GM21526 (cell line): ENCODE measurements around the gene ANTXRL.
"Not testable (repeated sequence)": the region's sequence is repeated elsewhere in the genome, so short reads cannot be mapped to it uniquely, and the experiment has no call there.

Experiments used
- ATAC-seq: cut with Tn5 transposase; IDR thresholded peaks from one replicate; pipeline ENCODE4 v1.9.1; 2021; ENCODE audit warnings: moderate library complexity; ENCODE audit not compliant: unreplicated experiment, low FRiP score

The ANTXRL gene

DNA sequence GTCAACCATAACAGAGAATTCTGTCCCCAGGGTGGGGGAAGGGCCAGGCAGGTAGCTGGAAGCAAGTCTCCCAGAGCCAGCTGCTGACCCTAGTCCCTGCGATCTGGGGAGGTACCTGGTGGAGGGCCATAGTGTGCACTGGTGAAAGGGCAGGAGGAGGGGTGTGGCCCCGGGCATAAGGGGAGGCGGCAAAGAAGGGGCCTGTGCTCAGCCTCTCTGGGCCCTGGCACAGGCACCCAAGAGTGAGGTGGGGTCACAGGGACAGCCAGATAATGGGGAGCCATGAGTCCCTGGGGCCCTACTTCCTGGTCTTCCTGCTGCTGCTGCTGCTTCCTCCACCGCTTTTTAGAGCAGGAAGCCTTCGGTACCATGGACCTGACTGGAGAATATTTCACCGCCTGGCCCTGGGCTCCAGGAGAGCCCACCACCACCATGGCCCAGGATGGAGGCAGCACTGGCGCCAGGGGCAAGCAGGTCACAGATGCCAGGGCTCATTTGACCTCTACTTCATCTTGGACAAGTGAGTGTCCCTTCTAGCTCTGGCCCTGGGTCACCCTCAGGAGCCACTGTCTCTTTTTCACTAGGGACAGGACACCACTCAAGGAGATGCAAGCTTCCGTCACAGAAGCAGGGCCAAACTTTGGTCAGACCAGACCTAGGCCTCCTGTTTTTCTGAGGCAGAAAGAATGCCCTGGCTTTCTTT, at the start of gene ANTXRL:
ANTXRL (plus strand) TSS at position 7 of the 703 bp plus-strand sequence; CDS start at position 273, 266 bp downstream.
- no peak for ATAC-seq

GRCh38 chr10:46237815-46238510, 48.8 kb upstream of the ANTXRL start:
- ATAC-seq: no peak

DNA sequence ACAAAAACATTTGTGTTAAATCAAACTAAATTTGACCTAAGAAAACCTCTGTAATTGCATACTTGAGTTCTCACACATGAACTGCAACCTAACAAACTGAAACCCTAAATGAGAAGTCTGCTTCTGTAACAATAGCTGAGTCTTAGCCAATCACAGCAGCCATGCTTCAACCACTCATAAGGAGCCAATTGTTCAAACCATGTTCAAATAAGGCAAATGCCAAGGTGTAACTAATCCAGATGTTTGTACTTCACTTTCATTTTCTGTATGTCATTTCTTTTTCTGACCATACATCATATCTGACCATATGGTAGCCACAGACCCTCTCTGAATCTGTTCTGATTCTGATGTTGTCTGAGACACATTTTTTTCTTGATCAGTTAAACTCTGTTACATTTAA, 47.5 kb upstream of the ANTXRL start:
- peak; percentile 76 for ATAC-seq

DNA sequence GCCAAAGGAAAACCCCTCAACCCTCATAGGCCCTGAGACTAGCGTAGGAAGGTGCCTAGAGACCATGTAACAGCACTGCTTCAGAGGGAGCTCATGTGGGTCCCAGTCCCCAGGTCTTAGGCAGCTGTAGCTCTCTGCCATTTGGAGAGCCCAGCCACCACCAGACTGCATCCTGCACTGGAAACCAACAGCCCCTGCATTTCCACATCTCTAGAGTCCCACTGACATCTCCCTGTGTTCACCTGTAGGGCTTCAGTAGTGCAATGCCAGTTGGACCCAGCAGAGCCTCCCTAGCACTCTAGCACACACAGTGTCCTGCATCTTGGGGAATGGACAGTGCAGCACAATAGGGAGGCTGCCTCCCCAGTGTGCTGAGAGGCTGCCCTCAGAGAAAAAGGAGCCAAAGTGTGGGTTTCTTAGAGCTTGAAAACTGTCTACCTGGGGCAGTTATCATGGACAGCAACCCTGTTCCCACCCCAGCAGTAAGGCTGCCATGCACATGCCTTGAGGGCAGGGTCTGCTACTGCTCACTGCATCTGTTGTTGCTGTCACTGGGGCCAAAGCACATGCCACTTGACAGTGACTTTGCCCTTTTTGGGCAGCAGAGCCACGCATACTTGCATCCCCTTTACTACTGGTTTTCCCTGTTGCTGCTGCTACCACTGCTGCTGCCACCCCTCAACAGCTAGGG, 46.7 kb upstream of the ANTXRL start:
- ATAC-seq: no peak

DNA sequence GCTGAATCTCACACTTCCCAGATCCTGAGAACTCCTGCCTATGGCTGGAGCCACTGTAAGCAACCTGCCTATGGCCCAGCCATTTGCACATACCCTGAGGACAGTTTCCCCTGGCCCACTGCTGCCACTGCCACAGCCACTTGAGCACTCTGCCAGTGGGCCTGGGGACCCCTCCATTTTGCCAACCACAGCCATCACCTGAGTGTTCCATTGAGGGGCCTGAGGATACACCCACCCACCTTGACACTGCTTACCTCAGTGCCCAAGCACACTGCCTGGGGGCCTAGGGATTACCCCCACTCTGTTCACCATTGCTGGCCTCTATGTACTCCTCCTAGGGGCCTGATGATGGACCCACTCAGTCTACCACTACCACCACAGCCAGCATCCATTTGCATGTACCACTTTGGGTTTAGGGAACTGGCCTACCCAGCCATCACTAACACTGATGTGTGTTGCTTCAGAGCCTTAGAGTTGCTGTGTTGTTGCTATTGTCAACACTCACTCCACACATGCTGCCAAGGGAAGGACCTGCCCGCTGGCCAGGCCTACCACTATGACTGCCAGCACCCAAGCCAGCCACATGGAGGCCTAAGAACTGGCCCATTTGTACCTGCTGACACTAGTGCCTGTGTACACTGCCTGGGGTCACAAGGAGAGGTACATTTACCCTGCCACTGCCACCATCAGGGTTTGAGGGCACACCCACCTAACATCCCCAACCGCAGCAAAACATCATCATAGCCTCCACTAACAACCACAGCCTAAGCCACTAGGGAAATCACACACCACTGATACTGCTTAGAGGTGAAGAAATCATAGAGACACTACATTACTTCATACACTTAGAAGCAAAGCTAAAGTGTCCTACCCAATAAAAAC, 45.9 kb upstream of the ANTXRL start:
- no peak for ATAC-seq

DNA sequence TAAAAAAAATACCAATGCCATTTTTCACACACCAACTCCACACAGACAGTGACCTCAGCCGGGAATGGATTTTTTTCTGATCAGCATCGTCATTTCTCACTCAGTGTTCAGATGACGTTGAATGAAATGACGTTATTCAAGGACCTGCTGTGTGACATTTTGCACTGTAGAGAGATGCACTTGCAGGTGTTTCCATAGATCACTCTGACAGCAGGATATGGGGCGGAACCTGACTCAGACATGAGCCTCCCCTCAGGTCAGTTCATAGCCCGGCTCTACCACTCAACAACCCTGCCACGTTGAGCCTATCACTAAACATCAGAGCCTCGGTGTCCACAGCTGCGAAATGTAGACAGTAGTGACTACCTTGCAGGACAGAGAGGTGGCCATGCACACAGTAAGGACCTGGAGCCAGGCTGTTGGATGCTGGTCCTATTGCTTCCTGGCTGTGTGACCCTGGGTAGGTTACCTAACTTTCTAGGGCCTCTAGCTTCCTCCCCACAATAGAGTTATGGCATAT, 41.4 kb upstream of the ANTXRL start:
- no peak for ATAC-seq

DNA sequence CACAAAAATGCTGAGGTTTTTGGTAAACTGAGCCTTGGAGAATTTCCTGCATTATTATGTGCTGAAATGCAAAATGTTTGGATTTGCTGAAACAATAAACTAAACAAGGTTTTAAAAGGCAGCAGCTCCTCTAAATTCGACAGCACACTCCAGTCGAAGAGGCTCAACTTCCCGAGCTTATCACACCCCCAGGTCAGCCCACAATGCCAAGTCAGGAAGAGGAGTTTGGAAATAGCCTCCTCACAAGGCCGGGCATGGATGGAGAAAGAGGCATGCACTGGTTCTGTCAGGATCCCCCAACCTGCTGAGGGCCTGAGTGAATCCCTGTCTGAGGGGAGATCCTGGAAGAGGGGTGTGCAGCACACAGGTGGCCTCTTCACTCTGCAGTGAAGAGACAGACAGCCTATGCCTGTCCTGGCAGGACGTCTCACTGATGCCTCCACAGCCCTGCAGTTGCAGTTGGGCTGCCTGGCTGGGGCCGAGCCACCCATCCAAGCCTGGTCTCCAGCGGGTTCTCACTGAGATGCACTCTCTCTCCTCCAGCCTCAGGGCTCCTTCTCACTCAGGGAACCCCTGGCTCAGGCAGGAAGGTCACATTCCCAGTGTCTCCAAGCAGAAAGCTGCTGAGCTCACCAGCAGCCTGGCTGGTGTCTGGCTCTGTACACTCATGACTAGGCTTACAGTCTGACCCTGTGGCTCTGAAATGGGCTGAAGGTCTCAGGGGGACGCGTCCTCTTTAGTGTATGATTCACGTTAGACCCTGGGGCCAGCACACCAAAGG, 40.2 kb upstream of the ANTXRL start:
- not testable (repeated sequence) for ATAC-seq

DNA sequence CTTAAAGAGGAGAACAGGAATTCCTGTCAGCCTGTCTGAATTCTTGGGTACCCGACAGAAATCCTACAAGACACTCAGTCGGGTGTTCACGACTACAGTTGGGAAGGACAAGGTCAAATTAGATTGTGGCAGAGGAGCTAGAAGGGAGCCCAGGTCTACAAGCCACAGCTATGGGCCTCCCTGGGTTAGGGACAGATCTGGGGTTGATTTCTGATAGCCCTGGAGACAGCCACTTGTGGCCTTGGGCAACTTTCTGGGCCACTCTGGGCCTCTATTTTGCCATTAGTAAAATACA, 39.7 kb upstream of the ANTXRL start:
- no peak for ATAC-seq

DNA sequence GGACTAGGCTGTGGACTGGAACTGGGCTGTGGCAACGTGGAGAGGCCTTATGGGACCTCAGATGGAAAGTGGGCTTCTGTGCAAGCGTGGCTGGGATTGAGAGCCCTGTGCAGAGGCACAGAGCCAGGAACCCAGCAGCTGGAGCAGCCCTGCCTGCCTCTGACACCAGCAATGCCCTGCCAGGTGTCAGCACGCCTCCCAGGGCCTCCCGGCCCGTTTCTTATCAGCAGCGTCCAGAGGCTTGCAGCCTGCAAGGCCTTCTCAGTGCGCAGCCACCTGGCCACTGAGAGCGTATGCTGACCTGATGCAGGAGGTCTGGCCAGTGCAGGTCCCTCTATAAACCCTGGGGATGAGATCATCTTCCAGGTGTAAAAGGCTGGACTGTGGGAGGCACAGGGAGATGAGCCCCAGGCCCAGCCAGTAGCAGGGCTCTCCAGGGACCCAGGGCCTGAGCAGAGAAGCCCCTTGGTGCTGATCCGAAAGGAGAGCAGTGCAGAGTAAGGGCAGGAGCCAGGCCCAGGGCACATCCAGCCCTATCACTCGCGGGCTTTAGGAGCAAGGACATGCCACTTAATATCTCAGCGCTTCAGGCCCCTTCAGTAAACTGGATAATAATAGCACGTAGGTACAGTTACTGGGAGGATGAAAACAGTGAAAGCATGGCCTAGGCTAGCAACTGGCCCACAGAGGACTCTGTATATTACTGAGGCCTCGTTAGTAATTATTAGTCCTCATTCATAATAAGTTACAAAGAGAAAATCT, 38.8 kb upstream of the ANTXRL start:
- ATAC-seq: no peak

DNA sequence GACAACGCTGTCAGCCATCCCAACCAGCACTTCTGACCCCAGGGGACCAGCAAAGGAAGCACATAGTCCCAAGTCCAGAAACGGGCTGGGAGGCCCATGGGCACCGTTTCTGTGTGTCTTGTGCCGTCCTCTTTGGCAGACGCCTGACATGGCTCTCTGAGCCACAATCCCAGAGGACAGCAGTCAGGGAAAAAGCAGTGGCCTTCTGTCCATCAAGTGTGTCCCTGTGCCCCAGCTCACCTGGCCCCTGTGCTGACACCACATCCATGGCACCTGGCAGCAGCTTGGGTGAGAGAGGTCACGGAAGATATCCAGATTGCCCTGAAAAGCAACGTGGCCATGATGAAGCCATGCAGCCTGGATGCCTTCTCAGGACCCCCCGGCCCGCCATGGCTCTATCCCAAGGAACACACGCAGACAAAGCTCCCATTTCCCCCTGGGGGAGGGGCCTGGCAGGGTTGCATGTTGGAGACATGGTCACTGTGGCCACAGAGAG, 38.1 kb upstream of the ANTXRL start:
- ATAC-seq: no peak

- ATAC-seq: not testable (repeated sequence)
Measured at GRCh38 chr10:46249617-46250344, 37.0 kb upstream of the ANTXRL start.

DNA sequence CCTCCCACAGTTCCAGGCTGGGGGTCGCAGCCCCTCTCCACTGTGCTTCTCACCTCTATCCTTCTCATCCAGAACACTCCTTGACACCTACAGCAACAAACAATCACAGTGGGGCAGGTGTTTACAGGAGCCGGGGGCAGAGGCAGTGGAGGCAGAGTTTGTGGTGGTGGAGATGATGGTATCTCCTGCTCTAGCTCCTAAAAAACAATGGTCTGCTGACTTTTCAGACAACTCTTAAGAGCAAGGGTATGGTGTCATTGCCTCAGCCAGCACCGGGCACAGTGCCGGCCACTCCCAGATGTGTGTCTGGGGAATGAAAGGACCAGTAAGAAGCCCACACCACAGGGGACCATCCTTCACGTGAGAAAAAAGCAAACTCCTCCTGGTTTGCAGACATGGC, 36.3 kb upstream of the ANTXRL start:
- no peak for ATAC-seq

DNA sequence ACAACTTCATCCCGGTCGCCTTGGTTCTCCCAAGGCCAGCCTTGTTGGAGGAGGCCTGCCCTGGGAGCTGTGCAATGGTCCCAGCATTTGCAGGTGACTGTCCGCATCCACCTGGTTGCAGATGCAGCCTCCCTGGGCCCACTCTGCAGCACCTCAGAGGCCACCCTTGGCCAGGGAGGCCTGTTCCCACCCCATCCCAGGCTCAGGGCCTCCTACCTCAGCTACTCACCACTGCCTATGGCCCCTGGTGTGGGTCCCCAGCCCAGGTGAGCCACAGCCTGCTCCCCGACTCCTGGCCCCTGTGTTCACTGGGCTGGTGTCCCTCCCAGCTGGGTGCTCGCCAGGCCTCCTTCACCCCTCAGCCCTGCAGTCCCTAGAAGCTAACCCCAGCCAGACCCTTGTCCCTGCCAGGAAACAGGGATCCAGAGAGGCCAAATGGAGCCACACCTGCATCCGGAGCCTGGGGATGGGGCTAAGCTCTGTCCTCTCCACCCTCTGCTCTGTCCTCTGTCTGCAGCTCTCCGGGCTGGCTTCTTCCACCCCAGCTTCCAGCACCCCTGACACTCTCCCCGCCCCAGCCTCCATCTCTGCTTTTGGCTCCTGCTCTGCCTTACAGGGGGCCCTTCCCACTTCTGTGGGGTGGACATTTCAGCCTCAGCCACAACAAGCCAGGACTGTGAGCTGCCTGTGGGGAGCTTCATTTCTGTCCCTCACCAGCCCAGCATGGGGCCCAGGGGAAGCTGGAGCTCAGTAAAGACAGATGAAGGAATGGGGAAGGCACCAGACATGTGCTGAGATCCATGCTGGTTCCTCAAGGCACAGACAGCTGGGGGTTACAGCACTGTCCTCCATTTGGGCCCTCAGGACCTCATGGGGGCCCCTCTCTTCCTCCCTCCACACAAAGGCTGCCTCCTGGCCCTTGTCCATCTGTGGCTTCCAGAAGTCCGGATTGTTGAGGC, 35.6 kb upstream of the ANTXRL start:
- no peak for ATAC-seq

GRCh38 chr10:46251857-46252847, 34.6 kb upstream of the ANTXRL start:
- ATAC-seq: no peak

DNA sequence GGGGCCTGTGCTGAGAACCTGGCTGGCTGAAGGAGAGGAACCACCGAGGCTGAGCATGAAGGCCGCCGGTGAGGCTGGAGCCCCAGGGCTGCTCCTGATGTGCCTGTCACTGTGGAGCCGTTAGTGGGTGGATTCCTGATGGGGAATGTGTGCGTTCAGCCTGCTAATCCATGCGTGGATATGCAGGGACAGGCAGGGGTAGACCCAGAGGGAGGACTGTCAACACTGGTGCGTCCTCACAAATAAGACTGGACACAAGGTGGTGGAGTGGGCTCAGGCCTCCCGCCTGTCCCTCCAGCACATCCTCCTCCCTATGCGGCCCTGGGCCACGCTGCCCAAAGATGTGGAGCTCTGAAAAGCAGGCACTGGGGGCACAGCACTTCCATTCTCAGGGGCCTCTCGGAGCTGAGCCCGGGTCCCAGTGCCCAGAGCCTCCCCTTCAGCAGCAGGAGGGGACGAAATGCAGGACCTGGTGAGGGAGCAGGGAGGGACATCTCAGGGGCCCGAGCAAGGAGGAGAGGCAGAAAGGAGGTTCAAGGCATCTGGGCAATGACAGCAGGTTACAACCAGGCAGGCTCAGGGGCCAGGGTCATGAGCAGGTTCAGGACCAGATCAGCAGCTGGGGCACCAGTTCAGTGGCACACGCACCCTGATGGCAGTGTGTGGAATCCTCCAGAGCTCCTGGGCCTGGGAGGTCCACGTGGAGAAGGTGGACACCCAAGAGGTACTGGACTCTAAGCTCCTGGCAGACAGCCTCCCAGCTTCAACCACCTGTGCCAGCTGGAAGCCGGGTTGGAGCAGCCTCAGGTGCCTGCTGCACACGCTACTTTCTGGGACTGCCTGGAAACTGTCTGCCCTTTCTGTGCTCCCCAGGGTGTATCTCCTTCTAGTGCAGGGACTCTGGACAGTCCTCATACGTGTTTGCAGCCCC, 33.5 kb upstream of the ANTXRL start:
- no peak for ATAC-seq
